ENCODE results near the gene HPS1. TPM values are rescaled to one million over a fixed set of nuclear protein-coding genes. Genes with fewer than 3 reads are reported as not detected.

Gene HPS1
- total RNA-seq = 21.6 TPM

DNA sequence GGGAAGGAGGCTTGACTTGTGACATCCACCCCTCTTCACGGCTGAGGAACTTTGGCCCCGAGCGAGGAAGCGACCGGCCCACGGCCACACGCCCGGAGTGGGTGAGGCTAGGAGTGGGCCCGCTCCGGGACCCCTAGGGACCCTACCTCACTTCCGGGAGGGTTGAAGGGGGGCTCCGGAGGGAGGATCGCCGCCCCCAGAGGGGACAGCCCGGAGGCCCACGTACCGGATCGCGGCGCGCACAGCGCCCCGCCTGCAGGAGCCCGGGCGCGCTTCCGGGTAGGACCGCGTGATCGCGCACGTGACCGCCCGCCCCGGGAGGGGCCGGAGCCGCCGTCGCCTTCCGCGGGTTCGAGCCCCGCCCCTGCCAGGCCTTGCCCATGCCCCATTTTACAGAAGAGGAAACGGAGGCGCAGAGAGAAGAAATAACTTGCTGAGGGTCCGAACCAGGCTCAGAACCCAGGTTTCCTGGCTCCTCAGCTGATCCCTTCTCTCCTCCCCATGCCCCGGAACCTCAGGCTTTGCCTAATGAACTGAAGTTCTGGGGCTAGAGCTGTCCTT lies at the start of gene HPS1:
Gene HPS1, minus strand, starts transcription at position 275 of the 561 bp plus-strand sequence. CDS start 3,695 bp downstream, outside the sequence.

DNA sequence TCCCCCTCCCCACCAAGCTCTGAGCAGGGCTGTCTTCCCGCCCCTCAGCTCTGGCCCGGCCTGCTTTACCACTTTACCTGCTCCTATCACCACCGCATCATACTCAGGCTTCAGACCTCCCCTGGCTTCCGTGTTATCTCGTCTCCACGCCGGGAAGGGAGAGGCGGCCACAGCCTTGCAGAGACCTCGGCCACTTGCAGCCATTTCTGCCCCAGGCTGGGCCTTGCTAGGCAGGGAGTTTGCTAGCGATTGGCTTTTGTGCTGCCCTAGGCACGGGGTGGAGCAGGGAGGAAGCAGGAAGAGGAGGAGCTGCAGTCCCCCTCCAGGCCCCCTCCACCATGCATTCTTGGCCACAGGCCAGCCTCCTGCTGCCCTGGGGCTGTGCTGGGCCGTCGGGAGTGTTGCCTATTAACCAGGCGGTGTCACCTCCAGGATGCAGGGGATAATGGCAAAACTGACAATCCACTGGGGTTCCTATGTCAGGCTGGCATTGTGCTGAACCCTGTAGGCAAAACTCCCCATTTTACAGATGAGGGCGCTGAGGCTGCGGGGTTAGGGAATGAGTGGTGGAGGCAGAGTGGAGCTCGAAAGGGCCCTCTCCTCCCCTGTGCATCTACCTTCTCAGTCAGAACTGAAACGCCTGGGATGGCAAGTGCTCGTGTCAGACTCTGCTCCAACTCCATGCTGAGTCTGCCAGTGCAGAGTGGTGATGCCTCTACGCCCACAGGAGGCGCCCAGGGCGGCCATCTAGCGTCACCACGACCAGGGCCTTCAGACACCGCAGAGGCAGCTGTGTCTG lies 31.6 kb downstream of the HPS1 start, which contains the start of gene PYROXD2:
Gene PYROXD2, minus strand, starts transcription at position 251 of the 799 bp plus-strand sequence. Its CDS starts 47 bp downstream, at position 204.

Other genes starting within 250 kb of the HPS1 start
- gene LOXL4, start 178.7 kb downstream of the HPS1 start, total RNA-seq = 7.9 TPM
- gene PYROXD2, start 31.8 kb downstream of the HPS1 start, total RNA-seq = 5.9 TPM